ENCODE measurements around the gene IFT52.
"Not testable (repeated sequence)": the region's sequence is repeated elsewhere in the genome, so short reads cannot be mapped to it uniquely, and the experiment has no call there.

Gene IFT52

DNA sequence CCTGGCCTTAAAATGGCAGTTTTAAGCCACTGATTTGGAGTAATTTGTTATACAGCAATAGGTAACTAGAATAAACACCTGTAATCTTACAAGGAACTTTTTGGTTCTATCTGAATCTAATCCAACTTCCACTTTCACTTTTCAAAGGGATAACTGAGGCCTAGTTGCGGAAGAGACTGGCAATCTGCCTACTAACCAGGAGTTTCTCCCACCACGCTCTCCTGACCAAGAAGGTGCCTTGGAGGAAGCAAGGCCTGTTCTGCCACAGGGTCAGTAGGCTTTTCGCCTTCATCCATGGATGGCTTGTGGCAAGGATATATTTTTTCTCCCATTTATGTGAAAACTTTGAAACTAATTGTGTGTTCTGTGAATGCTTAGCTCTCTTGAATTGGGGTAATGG is 63.2 kb downstream of the IFT52 start:
- no peak for DNase-seq

DNA sequence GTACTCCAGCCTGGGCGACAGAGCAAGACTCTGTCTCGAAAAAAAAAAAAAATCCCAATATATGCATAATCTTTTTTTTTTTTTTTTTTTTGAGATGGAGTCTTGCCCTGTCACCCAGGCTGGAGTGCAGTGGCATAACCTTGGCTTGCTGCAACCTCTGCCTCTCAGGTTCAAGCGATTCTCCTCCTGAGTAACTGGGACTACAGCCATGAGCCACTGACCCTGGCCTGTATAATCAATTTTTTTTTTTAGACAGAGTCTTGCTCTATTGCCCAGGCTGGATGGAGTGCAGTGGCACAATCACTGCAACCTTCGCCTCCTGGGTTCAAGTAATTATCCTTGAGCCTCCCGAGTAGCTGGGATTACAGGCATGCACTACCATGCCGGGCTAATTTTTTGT is 64.4 kb downstream of the IFT52 start:
- not testable (repeated sequence) for DNase-seq

DNA sequence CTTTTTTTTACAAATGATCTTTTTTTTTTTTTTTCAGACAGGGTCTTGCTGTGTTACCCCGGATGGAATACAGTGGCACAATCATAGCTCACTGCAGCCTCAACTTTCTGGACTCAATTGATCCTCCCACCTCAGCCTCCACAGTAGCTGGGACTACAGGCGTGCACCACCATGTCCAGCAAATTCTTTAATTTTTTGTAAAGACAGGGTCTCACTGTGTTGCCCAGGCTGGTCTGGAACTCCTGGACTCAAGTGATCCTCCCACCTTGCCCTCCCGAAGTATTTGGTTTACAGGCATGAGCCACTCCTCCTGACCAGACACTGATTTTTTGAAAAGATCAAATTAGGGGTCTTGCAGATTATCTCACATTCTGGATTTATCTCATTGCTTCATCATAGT is 65.2 kb downstream of the IFT52 start:
- no peak for DNase-seq

DNA sequence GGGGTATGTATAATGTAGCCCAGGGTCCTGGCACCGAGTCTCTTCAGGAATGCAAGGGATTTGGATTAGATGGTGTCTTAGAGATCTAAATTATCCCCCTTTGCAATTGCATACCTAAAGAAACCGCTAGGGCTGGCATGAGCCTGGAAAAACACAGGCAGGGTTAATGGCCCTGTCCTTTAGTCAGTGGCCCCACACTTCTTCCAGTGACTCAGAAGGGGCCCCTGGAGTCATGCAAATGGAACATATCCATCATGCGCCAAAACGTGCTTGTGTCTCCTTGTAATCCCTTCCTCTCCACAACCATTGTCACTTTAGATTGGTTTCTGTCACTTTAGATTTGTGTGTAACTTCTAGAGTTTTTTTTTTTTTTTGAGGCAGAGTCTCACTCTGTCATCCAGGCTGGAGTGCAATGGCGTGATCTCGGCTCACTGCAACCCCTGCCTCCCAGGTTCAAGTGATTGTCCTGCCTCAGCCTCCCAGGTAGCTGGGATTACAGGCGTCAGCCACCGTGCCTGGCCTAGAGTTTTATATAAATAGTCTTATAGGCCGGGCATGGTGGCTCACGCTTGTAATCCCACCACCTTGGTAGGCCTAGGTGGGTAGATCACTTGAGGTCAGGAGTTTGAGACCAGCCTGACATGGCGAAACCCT is 67.5 kb downstream of the IFT52 start:
- no peak for DNase-seq

DNA sequence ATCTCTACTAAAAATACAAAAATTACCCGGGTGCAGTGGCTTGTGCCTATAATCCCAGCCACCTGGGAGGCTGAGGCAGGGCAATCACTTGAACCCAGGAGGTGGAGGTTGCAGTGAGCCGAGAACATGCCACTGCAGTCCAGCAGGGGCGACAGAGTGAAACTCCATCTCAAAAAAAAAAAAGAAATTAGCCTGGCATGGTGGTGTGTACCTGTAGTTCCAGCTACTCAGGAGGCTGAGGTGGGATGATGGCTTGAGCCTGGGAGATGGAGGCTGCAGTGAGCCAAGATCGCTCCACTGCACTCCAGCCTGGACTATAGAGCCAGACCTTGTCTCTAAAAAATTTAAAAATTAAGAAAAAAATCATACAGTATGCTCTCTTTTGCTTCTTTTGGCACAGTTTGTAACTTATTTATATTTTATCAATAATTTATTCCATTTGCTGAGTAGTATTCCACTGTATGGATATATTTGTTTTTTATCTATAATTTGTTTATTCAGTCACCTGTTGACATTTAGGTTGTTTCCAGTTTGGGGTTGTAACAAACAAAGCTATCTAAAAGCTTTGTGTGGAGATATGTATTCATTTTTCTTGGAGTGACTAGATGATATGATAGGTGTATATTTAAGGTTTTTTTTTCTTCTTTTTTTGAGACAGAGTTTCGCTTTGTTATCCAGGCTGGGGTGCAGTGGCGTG is 68.1 kb downstream of the IFT52 start:
- DNase-seq: no peak

DNA sequence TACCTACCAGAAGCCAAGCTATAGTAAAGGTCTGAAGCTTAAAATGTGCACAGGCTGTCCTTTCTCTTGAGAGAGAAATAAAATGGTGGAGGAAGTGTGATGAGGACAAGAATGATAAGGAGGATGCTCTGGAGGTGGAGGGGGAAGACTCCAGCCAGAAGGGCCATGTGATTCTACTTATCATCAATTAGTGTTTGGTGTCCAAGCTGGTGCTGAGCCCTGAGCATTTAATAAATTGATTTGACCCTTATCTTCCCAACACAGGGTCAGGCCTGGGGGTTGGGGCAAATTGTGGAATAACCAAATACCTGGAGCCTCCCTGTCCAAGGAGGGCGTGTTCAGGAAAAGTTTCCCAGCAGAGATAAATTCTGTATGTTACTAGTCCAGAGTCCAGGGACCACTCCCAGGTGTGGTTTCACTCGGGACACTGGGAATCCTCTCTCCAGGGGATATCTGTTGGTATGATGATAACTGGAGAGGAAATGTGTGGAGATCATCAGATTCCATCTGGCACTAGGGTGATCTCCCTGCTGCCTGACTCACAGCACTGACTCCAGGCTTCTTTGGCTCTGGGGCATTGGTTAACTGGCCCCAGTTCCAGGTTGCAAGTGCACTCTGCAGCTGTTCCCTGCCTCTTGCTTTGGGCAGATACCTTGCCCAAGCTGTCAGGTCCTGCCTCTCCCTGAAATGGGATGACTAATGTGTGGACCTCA is 72.4 kb downstream of the IFT52 start:
- no peak for DNase-seq

DNA sequence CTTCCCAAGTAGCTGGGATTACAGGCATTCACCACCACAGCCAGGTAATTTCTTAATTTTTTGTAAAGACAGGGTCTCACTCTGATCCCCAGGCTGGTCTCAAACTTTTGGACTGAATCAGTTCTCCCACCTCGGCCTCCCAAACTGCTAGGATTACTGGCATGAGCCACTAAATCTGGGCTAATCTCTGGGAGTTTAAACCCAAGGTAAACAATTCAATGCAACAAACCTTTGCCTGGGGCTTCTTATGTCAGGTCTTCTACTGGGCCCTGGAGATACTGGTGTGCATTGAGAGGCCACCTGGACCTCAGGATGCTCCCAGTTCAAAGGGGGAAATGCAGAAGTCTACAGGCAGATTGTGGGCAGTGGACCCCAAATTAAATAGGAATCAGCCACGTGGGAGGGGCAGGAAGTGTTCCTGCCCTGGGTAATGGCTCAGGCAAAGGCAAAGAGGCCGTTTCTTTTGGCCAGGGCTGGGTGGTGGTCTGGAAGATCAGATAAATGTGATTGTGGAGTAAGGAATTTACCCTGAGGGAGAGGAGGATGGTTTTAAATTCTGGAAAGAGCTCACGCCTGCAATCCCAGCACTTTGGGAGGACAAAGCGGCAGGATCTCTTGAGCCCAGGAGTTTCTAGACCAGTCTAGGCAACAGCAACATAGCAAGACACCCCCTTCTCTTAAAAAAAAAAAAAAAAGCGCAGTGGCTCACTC is 74.9 kb downstream of the IFT52 start:
- DNase-seq: no peak

DNA sequence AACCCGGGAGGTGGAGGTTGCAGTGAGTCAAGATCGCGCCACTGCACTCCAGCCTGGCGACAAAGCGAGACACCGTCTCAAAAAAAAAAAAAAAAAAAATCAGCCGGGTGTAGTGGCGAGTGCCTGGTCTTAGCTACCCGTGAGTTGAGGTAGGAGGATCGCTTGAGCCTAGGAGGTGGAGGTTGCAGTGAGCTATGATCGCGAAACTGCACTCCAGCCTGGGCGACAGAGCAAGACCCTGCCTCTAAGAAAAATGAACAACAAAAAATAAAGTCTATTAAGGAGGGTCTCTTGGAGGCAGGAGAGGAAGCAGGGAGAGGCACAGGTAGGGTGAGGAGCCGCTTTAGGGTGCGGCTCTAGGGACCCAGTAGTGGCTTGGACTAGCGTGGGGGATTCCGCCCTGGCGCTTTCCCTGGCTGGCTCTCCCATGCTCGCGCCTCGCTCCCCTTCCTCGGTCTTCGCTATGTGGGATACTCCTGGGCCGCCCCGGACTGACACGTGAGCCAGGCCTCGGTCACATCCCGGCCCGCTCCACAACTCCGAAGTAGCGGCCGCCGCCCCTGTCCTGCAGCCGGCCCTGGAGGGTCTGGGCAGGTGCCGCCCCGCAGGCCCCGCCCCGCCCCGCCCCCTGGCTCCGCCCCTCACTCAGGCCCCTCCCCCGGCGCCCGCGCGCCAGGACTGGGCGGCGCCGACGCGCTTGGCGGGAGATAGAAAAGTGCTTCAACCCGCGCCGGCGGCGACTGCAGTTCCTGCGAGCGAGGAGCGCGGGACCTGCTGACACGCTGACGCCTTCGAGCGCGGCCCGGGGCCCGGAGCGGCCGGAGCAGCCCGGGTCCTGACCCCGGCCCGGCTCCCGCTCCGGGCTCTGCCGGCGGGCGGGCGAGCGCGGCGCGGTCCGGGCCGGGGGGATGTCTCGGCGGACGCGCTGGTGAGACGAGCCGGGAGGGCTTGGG is 75.9 kb downstream of the IFT52 start, which contains the start of gene MYBL2:
MYBL2 (plus strand) TSS at position 739 of the 953 bp plus-strand sequence; CDS start at position 909, 170 bp downstream.
- DNase-seq: peak in 1 of 2 donors; percentile 42

DNA sequence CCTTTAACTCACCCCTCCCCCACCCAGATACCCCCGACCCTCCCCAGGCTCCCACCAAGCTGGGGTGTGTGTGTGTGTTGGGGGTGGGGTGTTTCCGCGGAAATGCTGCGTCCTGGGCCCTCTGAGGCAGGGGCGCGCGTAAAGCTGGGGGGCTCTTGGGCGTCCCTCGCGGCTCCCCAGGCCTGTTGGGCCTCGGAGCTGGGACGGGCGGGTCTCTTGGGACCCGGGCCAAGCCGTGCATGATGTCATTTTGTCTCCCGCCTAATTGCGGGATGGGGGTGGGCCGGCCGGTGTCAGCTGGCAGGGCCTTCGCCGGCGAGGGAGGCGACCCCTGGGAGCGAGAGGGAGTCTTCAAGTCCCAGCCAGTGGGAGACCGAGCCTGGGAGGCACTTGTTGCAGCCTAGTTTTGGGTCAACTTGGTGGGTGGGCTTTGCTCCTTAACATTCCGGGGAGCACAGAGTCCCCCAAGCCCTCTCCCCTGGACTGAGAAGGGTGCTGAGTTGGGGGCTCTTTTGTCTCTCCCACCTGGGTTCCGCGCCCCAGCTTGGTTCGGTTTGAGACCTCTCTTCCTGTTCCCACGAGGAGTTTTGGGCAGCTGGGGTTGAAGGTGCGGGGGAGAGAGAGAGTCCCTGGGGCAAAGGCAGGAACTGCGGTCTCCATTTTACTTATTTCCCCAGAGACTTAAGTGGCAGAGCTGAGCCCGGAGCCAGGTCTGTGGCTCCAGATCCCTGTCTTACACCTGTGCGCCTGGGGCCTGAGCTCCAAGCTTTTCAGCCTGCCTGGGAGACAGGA is 76.8 kb downstream of the IFT52 start:
- DNase-seq: no peak

DNA sequence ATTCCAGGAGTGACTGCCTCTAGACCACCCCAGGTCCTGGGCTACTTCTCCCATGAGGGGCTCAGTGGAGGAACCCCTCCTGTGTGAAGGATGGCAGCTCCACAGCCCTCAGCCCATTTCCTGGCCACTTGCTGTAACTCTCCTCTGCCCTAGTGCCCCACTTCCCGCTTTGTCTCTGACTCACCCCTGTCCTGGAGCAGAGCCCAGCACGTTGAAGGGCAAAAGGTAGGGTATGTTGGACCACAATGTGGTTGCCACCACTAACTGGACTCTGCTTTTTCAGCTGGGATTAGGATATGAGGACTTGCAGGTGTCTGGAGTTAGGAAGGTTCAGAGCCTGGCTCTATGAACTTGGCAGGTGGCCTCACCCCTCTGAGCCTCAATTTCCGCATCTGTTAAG is 78.6 kb downstream of the IFT52 start:
- DNase-seq: no peak

DNA sequence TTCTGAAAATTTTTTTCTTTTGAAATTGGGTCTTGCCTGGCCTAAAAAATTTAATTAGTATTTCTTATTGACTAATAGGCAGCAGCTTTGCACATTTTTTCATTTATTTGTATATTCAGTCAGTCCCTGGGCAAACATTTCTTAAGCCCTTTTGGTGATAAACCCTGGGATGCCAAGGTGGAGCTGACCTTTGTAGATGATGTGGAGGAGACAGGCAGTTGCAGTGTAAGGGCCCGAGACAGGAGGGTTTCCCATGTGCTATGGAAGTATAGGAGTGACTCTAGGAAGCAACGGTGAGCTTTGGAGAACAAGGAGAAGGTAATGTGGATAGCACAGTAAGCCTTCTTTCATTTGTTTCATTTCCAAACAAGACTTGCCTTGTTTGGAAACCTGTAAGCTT is 79.7 kb downstream of the IFT52 start:
- DNase-seq: no peak

DNA sequence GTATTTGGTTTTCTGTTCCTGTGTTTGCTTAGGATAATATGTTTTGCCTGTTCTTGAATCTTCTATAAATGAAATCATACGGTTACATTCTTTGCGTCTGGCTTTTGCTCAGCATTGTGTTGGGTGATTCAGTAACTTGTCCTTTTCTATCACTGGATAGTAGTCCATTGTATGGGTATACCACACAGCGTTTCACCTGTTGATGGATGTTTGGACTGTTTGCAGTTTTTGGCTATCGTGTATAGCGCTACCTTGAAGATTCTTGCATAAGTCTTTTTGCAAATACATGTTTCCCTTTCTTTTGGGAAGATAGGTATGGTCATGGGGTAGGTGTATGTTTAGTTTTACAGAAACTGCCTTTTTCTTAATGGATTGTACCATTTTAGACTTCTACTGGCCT is 85.6 kb downstream of the IFT52 start:
- no peak for DNase-seq

DNA sequence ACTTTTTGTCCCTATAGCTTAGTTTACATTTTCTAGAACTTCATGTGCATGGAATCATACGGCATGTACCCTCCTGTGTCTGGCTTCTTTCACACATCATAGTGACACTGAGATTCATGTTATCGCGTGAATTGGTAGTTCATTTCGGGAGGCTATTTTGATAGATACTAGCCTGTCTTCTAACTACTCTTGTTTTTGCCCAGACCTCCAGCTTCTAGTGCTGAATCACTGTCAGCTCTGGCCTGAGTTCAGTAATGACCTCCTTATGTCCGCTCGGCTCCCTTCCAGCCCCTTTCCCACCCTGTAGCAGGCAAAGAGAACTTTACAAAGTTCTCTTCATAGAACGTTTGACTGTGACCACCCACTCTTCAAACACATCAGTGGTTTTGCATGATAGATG is 90.2 kb downstream of the IFT52 start:
- no peak for DNase-seq

DNA sequence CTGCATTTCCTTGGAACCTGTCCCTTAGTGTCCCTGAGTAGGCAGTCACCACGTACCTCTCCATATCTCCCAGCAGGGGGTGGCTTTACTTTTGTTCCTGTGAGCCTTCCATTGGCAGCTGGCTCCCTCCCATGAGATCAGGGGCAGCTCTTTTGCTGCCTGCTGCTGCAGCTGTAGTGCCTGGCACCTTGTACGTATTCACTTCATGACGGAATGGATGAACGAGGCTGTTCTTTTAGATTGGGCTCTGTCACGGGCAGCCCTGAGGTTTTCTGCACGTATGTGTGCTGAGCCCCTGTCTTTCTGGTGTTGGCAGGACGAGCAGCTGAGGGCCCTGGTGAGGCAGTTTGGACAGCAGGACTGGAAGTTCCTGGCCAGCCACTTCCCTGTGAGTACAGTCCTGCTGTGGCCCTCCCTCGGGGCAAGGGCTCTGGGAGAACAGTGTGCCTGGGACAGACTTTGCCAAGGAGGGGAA is 90.8 kb downstream of the IFT52 start:
- no peak for DNase-seq

DNA sequence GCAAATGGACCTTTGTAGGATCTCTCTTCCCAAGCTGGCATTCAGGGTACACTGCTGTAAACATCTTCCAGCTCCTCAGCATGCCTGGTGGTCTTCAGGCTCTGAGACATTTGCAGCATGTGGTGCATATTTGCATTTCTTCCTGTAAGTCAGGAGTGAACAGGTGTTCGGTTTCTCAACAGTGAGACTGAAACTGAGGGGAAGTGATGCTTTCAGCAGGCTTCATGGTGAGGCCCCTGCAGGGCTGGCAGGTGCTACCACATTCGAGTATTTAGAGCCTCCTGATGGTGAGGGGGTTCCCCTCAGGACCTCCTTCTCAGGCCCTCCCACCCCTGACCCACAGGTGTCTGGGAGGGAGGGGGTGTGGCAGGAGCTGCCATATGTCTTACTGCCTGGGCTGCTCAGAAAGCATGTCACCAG is 91.3 kb downstream of the IFT52 start:
- no peak for DNase-seq

DNA sequence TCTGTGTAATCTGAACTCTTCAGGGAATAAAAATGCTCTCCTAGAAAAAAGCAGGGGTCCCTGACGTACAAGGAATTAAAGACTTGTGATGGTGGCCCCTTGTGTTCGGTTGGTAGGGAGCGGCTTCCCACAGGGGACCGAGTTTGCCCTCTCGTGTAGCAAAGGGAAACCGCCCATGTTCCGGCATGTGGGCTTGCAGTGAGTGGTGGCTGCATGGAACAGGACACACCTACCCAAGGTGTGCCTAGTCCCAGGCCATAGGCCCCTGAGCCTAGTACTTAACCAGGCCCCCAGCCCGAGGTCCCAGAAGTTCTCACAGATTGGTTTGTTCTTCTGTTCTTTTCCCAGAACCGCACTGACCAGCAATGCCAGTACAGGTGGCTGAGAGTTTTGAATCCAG is 91.7 kb downstream of the IFT52 start:
- DNase-seq: no peak

DNA sequence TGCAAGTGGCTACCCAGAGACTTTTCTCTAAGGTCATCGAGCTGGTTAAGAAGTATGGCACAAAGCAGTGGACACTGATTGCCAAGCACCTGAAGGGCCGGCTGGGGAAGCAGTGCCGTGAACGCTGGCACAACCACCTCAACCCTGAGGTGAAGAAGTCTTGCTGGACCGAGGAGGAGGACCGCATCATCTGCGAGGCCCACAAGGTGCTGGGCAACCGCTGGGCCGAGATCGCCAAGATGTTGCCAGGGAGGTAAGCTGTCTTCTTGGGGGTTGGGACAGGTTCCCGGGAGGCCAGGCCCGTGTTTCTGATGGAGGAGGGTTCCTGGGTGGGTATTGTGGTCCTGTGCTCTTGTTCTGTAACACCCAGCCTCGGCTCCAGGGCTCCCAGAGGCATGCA is 96.1 kb downstream of the IFT52 start:
- DNase-seq: no peak

DNA sequence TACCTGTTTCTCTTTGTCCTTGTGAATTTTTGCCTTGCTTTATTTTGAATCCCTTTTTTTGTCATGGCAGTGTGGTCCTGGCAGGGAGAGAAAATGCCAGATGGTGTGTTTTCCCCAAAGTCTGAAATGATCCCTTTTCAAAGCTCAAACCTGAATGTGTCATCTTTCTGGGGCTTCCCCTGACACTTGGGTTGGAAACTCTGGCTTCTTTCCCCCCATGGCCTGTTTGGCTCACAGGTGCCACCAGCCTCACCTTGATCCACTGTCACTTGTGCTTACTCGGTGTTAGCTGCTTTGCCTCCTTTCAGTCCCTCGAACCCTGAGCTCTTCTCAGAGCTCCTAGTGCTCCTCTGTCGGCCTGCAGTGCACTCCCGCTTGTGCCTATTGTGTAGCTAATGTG is 98.4 kb downstream of the IFT52 start:
- DNase-seq: no peak

DNA sequence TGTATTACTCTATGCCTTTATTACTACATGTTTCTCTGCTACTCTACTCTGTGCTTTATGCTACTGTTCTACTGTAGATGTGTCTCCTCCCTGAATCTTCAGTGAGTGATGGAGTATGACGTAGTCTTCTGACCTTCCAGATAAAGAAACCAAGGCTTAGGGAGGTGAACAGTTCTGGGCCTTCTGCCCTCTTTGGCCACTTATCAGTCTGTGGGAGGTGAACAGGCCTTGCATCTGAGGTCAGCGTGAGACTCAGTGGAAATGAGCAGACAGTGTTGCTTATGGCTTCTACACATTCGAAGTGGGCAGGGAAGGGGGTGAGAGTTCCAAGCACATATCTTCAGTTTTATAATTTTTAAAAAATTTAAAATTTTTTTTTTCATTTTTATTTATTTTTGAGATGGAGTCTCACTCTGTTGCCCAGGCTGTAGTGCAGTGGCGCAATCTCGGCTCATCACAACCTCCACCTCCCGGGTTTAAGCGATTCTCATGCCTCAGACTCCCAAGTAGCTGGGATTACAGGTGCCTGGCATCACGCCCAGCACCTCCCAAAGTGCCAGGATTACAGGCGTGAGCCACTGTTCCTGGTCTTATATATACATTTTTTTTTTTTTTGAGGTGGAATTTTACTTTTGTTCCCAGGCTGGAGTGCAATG is 100.3 kb downstream of the IFT52 start:
- DNase-seq: no peak

DNA sequence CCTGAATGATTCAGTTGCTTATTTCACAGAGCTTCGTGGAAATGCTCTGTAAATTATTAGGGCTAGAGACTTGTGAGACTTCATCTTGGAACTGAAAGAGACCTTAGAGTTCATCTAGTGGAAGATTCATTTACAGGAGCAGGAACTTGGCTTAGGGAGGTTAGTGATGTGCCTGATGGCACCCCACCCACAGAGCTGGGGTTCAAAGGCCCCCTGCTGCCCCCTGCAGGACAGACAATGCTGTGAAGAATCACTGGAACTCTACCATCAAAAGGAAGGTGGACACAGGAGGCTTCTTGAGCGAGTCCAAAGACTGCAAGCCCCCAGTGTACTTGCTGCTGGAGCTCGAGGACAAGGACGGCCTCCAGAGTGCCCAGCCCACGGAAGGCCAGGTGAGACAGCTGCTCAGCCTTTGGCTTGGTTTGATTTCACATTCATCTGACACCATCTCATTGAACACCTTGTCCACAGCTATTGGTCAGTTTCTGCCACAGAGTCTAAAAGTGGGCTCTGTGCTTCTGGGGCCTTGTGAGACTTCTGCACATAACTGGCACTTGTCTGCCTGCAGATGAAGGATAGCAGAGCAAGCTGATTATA is 101.3 kb downstream of the IFT52 start:
- peak in 1 of 2 donors; percentile 13 for DNase-seq
